GM18873 (cell line): ENCODE results near the gene TMEM45A.
"Not testable (repeated sequence)": the region's sequence is repeated elsewhere in the genome, so short reads cannot be mapped to it uniquely, and the experiment has no call there.

ENCODE experiments used
- ATAC-seq: cut with Tn5 transposase; IDR thresholded peaks from one replicate; pipeline ENCODE4 v1.9.1; 2021; ENCODE audit warnings: mild to moderate bottlenecking, moderate library complexity, moderate number of reproducible peaks; ENCODE audit not compliant: unreplicated experiment, low FRiP score

Gene TMEM45A

GRCh38 chr3:100492059-100493006 is at the start of gene TMEM45A:
TSS of gene TMEM45A (plus strand) at chr3:100492619. CDS start at chr3:100555212, 62,593 bp downstream.
- peak; percentile 93 for ATAC-seq

- ATAC-seq = no peak
Measured at GRCh38 chr3:100443690-100444089, 48.7 kb upstream of the TMEM45A start.

GRCh38 chr3:100447067-100447466 is 45.4 kb upstream of the TMEM45A start:
- not testable (repeated sequence) for ATAC-seq

- no peak for ATAC-seq
Measured at GRCh38 chr3:100448079-100448478, 44.3 kb upstream of the TMEM45A start.

- ATAC-seq = no peak
Measured at GRCh38 chr3:100449214-100449613, 43.2 kb upstream of the TMEM45A start.

- ATAC-seq = no peak
Measured at GRCh38 chr3:100454677-100455076, 37.7 kb upstream of the TMEM45A start.

GRCh38 chr3:100455841-100456550 is 36.4 kb upstream of the TMEM45A start:
- no peak for ATAC-seq

GRCh38 chr3:100456745-100457144 is 35.7 kb upstream of the TMEM45A start:
- no peak for ATAC-seq

- no peak for ATAC-seq
Measured at GRCh38 chr3:100457811-100458210, 34.6 kb upstream of the TMEM45A start.

- no peak for ATAC-seq
Measured at GRCh38 chr3:100458814-100459213, 33.6 kb upstream of the TMEM45A start.

- peak; percentile 85 for ATAC-seq
Measured at GRCh38 chr3:100463002-100463401, 29.4 kb upstream of the TMEM45A start.

- no peak for ATAC-seq
Measured at GRCh38 chr3:100463646-100464155, 28.7 kb upstream of the TMEM45A start.

GRCh38 chr3:100465892-100466777 is 26.3 kb upstream of the TMEM45A start:
- ATAC-seq = no peak

GRCh38 chr3:100467133-100467532 is 25.3 kb upstream of the TMEM45A start:
- ATAC-seq = no peak

- ATAC-seq = no peak
Measured at GRCh38 chr3:100468676-100469075, 23.7 kb upstream of the TMEM45A start.

- ATAC-seq = no peak
Measured at GRCh38 chr3:100470951-100471350, 21.5 kb upstream of the TMEM45A start.

GRCh38 chr3:100471444-100471843 is 21.0 kb upstream of the TMEM45A start:
- ATAC-seq = no peak

- not testable (repeated sequence) for ATAC-seq
Measured at GRCh38 chr3:100477851-100478360, 14.5 kb upstream of the TMEM45A start.

GRCh38 chr3:100478521-100478920 is 13.9 kb upstream of the TMEM45A start:
- not testable (repeated sequence) for ATAC-seq

GRCh38 chr3:100480081-100480480 is 12.3 kb upstream of the TMEM45A start:
- no peak for ATAC-seq
